Activated CD4-positive, alpha-beta T cell treated with anti-CD3 and anti-CD28 coated beads for 48 hours (primary cell): Measurements from ENCODE around the gene LEKR1.
"Not testable (repeated sequence)": the region's sequence is repeated elsewhere in the genome, so short reads cannot be mapped to it uniquely, and the experiment has no call there.

ENCODE experiments used
- DNase-seq: peaks from one replicate; pipeline ENCODE4 v3.0.0-alpha.2; 2020

Gene LEKR1

DNA sequence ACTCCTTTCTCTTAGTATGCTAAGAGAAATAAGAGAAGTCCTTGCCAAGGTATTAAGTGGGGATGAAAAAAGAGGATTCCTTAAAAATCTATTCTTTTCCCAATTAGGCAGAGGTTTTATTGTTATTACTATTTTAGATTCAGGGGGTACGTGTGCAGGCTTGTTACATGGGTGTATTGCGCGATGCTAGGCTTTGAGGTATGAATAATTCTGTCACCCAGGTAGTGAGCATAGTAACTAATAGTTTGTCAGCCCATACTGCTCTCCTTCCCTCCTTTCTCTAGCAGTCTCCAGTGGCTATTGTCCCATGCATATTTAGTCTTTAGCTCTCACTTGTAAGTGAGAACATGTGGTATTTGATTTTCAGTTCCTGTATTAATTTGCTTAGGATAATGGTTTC is 83.9 kb downstream of the LEKR1 start:
- no peak for DNase-seq

DNA sequence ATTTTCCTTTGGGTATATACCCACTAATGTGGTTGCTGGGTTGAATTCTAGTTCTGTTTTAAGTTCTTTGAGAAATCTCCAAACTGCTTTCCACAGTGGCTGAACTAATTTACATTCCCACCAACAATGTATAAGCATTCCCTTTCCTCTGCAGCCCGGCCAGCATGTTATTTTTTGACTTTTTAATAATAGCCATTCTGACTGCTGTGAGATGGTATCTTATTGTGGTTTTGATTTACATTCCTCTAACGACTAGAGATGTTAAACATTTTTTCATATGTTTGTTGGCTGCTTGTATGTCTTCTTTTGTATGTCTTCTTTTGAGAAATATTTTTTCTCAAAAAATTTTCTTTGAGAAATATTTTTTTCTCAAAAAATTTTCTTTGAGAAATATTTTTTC is 84.7 kb downstream of the LEKR1 start:
- not testable (repeated sequence) for DNase-seq

DNA sequence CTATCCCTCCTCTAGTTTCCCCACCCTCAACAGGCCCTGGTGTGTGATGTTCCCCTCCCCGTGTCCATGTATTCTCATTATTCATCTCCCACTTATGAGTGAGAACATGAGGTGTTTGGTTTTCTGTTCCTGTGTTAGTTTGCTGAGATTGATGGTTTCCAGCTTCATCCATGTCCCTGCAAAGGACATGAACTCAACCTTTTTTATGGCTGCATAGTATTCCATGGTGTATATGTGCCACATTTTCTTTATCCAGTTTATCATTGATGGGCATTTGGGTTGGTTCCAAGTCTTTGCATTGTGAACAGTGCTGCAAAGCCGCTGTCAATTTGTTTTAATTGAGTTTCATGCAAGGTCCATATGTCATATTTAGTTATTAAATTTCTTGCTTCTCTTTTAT is 88.1 kb downstream of the LEKR1 start:
- not testable (repeated sequence) for DNase-seq

DNA sequence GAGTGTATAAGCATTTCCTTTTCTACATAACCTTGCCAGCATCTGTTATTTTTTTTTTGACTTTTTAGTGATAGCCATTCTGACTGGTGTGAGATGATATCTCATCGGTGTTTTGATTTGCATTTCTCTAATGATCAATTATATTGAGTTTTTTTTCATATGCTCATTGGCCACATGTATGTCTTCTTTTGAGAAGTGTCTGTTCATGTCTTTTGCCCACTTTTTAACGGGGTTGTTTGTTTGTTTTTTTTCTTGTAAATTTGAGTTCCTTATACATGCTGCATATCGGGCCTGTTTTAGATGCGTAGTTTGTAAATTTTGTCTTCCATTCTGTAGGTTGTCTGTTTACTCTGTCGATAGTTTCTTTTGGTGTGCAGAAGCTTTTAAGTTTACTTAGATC is 89.2 kb downstream of the LEKR1 start:
- DNase-seq, result no peak

DNA sequence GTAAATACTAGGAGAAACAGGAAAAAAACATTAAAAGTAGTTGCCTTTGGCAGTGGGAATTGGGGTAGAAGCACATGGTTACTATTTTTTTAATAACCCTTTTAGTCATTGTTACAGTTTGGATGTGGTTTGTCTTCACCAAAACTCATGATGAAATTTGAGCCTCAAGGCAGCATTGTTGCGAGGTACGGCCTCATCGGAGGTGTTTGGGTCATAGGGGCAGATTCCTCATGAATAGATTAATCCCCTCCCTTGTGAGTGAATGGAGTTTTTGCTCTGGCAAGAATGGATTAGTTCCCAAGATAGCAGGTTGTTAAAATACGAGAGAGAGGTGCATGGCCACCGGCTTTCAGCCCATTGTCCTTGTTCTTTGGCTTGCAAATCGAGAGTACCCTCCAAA is 92.6 kb downstream of the LEKR1 start:
- DNase-seq, result no peak

DNA sequence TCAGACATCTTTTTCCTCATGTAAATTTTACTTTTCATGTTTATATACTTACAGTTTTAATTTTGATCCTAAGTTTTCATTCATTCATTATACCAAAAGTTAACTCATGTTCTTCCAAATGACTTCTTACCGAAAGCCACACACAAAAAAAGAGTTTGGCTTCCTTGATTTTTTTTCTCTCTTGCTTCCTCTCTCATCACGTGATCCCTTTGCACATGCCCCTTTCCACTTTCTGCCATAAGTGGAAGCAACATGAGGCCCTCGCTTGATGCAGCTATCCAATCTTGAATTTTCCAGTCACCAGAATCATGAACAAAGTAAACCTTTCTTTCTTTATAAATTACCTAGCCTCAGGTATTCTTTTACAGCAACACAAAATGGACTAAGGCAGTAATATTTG is 93.7 kb downstream of the LEKR1 start:
- DNase-seq, result no peak

DNA sequence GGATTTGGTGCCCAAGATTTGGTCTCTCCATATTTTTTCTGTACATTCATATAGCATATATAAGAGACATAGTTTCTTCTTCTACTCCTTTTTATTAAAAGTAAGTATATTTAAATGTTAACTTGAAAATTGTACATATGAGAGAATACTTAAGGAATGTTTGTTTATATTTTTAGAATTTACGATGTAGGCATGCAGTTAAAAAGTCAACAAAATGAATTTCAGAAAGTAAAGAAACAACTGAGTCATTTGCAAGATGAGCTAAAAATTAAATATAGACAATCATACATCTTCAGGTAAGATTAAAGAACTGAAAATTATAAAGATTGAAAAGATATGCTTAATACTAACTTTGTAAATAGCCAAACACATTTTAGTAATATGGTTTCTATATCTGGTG is 94.2 kb downstream of the LEKR1 start:
- DNase-seq, result no peak

DNA sequence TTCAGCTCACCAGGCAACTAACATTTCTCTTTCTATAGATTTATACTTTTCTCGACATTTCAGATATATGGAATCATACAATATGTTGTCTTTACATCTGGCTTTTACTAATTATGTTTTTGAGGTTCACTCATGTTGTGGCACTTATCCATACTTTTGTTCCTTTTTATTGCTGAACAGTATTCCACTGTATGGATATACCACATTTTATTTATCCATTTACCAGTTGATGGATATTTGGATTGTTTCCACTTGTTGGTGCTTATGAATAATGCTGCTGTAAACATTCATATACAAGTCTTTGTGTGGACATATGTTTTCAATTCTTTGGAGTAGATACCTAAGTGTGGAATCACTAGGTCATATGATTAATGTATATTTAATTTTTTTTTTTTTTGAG is 97.2 kb downstream of the LEKR1 start:
- no peak for DNase-seq

DNA sequence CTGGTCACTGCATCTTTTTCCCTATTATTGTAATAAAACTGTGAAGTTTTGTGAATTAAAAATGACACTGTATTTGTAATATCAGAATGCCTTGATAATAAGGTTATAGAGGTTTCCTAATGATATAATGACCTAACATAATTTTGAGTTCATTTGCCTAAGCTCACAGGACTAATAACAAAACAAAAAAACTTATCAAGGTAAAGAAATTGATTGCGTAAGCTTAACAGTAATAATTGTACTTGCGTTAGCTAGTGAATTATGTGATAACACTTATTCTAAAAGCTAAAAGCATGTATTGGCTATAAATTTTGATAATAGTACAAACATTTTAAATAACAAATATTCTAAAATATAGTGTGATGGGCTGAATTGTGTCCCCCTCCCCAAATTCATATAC is 112.6 kb downstream of the LEKR1 start:
- no peak for DNase-seq

DNA sequence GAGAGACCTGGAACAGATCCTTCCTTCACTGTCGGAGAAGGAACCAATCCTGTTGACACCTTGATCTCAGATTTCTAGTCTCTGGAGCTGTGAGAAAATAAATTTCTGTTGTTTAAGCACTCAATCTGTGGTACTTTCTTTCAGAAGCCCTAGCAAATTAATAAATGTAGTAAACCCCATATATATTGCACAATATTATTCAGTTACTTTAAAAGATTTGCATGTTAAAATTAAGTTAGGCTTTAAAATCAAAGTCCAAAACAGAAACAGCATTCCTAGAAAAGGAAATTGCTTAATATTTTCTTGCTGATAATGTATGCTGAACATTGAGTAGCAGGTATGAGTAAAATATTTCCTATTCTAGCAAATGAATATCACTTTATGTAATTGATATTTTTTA is 113.2 kb downstream of the LEKR1 start:
- no peak for DNase-seq

DNA sequence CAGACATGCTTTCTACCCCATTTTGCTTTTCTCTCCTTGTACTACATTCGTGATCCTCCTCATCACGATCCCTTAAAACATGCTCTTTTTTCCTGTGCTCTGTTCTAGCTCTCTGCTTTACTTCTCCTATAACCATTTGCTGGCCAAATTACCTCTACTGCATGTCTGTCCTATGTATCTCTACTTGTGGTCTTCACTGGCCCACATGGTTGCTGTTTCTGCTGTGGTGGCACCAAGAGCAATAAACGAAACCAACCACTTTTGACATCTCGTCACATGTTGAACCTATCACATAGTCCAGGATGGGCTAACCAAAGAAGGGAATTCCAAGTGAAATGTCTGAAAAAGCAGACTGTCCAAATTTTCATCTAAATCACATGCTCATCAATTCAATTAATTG is 115.2 kb downstream of the LEKR1 start:
- DNase-seq, result no peak

DNA sequence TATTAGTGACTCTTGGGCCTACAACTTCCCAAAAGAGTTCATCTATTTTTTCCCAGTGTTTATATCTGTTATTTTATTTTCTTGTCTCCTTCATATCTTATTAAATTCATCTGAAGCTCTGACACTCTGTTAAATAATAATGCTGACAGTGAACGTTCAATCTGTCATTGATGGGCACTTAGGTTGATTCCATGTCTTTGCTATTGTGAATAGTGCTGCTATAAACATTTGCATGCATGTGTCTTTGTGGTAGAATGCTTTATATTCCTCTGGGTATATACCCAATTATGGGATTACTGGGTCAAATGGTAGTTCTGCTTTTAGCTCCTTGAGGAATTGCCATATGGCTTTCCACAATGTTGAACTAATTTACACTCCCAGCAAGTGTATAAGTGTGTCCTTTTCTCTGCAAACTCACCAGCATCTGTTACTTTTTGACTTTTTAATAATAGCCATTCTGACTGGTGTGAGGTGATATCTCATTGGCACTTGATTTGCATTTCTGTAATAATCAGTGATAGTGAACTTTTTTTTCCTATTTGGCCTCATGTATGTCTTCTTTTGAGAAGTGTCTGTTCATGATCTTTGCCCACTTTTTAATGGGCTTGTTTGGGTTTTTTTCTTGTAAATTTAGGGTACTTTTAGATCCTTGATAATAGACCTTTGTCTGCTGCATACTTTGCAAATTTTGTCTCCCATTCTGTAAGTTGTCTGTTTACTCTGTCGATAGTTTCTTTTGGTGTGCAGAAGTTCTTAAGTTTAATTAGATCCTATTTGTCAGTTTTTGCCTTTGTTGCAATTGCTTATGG is 122.5 kb downstream of the LEKR1 start:
- no peak for DNase-seq

DNA sequence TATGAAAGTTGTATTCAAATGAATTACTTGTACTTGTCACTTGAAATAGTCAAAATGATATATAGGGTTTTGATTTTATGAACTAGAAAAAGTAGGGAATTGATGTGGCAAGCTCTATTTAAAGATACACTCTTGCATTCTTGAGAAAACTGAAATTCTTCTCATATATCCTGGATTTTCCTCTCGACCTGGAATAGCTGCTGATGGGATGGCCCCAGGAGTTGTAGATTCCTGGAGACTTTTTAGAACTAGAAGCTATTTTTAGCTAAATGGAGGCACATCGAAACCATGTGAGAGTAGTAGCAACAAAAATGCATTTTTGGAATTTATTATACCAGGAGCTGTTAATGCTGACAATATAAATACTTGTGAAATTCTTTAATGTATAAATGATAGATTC is 125.9 kb downstream of the LEKR1 start:
- no peak for DNase-seq

DNA sequence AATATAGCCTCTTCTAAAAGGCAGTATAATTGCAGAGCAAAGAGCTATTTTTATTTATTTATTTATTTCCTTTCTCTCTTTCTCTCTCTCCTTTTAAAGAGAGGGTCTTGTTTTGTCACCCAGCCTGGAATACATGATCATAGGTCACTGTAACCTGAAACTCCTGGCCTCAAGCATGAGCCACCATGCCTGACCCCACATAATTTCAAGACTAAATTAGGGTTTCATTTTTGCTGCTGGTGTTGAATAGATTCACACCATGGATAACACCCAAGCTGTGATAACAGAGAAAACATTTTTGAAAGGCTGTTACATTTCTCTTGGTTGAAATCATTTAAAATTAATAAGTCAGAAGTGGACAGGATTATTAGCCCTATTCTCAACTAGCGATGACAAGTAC is 131.6 kb downstream of the LEKR1 start:
- no peak for DNase-seq

DNA sequence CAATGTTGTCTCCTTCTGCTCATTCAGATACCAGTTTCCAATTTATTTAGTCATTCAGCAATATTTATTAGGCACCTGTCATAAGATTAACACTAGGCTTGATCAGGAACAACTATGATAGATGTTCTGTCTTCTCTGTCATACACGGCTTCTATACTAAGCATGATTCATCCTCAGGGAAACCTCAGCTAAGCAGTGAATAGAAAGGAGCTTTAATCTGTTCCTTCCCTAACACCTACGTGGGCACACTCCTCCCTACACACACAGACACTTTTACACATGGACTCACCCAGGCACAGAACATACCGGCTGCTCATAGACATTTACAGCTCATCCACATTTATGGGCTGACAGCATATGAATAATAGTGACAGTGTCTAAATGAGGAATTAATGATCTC is 136.9 kb downstream of the LEKR1 start:
- DNase-seq, result no peak

DNA sequence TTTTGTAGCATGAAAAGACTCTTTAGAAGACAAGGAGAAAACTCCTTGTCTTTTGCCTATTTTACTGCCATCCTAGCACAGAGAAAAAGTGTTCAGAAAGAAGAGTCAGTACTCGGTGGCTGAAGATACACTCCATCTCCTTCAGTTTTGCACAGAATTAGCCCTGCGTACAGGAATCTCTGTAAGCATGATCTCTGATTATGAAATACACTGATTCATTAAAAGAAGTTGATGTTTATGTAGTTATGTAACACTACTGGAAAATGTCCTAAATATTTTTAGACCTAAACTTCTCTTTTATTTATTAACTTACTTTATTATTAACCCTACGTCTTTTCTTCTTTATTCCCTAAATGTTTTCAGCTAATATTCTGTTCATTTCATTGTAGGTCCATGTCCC is 138.4 kb downstream of the LEKR1 start:
- no peak for DNase-seq

DNA sequence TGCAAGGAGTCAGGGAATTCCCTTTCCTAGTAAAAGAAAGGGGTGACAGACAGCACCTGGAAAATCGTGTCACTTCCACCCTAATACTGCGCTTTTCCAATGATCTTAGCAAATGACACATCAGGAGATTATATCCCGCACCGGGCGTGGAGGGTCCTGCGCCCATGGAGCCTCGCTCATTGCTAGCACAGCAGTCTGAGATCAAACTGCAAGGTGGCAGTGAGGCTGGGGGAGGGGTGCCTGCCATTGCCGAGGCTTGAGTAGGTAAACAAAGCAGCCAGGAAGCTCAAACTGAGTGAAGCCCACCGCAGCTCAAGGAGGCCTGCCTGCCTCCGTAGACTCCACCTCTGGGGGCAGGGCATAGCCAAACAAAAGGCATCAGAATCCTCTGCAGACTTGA is 140.2 kb downstream of the LEKR1 start:
- not testable (repeated sequence) for DNase-seq

DNA sequence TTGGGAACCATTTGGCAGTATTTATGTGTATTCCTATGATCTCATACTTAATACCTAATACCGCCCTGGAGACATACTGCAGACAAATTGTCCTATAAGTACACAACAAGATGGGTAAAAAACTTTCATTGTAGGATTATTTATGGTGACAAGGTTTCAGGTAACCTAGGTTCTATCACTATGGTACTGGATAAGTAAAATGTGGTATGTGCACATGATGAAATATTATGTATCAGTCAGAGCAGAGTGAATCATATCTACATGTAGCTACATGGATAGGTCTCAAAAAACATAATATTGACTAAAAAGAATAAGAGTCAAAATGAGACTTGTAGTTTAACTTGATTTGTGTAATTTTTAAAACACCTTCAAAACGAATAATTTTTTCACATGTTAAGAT is 147.8 kb downstream of the LEKR1 start:
- no peak for DNase-seq

DNA sequence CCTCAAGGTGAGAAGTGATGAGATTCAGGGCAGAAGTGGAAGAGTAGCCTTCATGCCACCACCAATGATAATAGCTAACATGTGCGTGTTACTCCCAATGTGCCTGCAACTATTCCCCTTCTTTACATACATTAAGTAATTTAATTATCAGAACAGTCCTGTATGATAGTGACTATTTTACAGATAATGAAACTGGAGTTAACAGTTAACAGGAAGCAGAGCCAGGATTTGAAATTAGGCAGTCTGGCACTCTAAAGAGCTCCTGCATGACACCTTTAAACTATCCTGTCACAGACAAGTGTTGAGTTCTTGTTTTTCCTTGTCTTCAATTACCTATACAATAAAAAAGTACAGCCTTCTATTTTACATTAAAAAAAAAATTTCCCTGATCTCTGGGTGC is 148.8 kb downstream of the LEKR1 start:
- DNase-seq, result no peak

DNA sequence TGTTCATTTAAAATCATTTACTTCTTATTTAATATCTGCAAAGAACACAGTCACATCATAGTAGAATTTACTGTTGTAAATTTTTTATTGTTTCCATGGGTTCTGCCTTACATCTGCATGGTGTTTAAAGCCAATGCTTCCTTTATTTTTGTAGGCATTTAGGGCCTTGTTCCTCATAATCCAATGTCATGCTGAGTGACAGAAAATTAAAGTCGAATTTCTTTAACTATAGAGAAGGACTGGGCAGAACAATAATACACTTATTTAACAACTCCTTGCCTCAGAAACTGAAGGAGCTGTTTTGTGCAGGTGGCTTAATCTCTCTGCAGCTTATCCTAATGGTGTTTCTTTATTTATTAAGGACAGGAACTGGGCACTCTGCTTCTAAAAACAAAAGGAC is 149.6 kb downstream of the LEKR1 start:
- no peak for DNase-seq

DNA sequence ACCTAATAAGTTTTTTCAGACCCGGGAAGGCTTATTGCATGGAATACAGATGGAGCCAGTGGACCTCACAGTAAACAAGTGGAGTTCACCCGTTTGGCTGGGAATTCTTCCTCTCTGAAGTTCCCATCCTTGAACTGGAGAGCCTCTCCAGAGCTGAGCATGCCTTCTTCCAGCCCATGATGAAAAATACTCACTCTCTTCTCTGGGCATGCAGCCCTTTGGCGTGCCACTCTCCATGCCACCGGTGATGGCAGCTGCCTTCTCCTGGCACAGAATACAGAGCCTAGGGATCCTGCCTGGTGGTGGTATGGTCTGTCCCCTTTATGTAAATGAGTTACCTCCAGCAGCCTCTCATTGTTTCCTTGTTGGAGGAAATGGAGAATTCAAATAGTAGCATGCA is 150.8 kb downstream of the LEKR1 start:
- DNase-seq, result no peak

DNA sequence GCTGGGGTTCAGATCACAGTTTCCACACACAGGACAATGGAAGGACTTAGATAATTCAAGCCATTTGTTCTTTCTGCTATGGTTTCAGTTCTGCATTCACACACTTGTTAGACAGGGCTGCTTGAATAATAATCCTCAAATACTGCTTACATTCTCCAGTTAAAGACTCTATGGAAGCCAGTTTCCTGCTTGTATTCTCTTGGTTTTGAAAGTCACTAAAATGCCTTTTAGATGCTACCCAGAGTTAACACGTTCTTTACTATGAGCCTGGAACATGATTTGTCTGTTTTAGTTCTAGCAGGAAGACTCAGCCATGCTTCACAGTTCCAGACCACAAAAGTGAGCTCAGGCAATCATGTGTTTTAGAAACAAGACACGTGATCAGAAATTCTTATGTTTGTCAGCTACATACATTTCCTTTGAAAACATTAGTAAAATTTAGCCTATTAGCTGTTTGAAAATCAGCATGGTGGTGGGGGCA is 152.4 kb downstream of the LEKR1 start:
- DNase-seq, result no peak

DNA sequence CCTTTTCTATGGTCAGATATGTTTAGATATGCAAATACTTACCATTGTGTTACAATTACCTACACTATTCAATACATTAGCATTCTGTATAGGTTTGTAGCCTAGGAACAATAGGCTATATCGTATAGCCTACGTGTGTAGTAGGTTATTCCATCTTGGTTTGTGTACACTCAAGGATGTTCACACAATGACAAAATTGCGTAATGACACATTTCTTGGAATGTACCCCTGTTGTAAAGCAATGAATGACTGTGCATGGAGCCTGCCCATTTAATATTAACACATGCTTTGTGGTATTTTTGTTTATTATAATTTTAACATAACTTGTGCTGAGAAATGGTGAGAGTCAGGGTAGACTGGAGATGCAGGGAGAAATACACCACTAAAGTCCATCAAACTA is 154.9 kb downstream of the LEKR1 start:
- no peak for DNase-seq

DNA sequence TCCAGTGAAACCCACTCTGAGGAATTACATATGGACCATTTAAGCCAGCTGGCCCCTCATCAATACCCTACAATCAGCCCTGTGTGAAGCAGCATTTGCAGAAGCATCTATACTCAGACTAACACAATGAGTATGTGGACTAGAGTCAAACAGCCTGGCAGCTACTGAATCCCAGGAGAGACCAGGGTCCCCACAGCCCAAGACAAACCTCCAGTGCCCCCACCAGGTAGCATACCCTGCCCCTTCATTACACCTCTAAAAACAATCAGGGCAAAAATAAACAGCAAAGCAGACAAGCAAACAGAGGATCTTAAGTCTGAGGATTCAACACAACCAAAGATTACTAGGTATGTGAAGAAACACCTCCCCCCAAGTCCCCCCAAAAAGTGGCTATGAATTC is 157.4 kb downstream of the LEKR1 start:
- DNase-seq, result no peak

DNA sequence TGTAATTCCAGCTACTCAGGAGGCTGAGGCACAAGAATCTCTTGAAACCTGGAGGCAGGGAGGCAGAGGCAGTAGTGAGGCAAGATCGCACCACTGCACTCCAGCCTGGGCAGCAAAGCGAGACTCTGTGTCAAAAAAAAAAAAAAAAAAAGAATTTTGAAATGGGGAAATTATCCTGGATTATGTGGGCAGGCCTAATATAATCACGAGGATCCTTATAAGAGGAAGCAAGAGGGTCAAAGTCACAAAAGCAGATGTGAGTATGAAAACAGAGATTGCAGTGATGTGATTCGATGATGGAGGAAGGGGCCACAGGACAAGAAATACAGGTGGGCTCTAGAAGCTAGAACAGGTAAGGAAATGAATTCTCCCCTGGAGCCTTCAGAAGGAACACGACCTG is 159.6 kb downstream of the LEKR1 start:
- DNase-seq, result no peak
